Endodermal cell (in vitro differentiated cells): ENCODE data around the gene FBXL16. TPM values are rescaled to one million over a fixed set of nuclear protein-coding genes. Genes with fewer than 3 reads are reported as not detected.

Experiments
- DNase-seq: peaks from one replicate; pipeline ENCODE4 v3.0.0-alpha.2; 2017
- H3K27ac ChIP-seq: 2 replicates; pipeline ENCODE4 v1.5.1; 2013; ENCODE audit warnings: mild to moderate bottlenecking, low read depth, low read length, moderate library complexity
- H3K27me3 ChIP-seq: 2 replicates; pipeline ENCODE4 v1.6.1; 2013; ENCODE audit warnings: mild to moderate bottlenecking, low read length, moderate library complexity; ENCODE audit not compliant: insufficient read depth, control insufficient read depth, poor library complexity, severe bottlenecking
- H3K36me3 ChIP-seq: 2 replicates; pipeline ENCODE4 v1.7.0; 2013; ENCODE audit warnings: mild to moderate bottlenecking, low read length, moderate library complexity; ENCODE audit not compliant: control insufficient read depth, insufficient read depth
- H3K4me1 ChIP-seq: one replicate; pipeline ENCODE4 v1.7.0; 2013; ENCODE audit warnings: low read length; ENCODE audit not compliant: control insufficient read depth, insufficient read depth
- H3K4me3 ChIP-seq: 2 replicates; pipeline ENCODE4 v1.5.1; 2013; ENCODE audit warnings: mild to moderate bottlenecking, low read length, moderate library complexity
- H3K9ac ChIP-seq: 2 replicates; pipeline ENCODE4 v1.6.1; 2013; ENCODE audit warnings: mild to moderate bottlenecking, low read length, moderate library complexity; ENCODE audit not compliant: poor library complexity, severe bottlenecking; ENCODE audit errors: extremely low read depth
- H3K9me3 ChIP-seq: 2 replicates; pipeline ENCODE4 v1.6.1; 2013; ENCODE audit warnings: mild to moderate bottlenecking, low read length, moderate library complexity; ENCODE audit not compliant: control insufficient read depth
- H3K27ac Mint-ChIP-seq: 2 replicates; pipeline ENCODE4 v1.8.0; 2020; ENCODE audit warnings: mixed read lengths
- H3K27me3 Mint-ChIP-seq: 2 replicates; pipeline ENCODE4 v1.8.0; 2021; ENCODE audit warnings: mild to moderate bottlenecking, mixed read lengths; ENCODE audit not compliant: insufficient read depth
- H3K36me3 Mint-ChIP-seq: 2 replicates; pipeline ENCODE4 v1.8.0; 2020; ENCODE audit warnings: low read depth, mixed read lengths
- H3K4me1 Mint-ChIP-seq: 2 replicates; pipeline ENCODE4 v1.8.0; 2020; ENCODE audit warnings: mixed read lengths
- H3K4me3 Mint-ChIP-seq: 2 replicates; pipeline ENCODE4 v1.8.0; 2020; ENCODE audit warnings: mild to moderate bottlenecking, moderate library complexity, mixed read lengths
- H3K9me3 Mint-ChIP-seq: 2 replicates; pipeline ENCODE4 v1.8.0; 2020; ENCODE audit warnings: mild to moderate bottlenecking, mixed read lengths
- WGBS, 2 experiments: methylation state at CpG; one replicate each; pipeline versions ENCODE4 v1.1.5 to v1.1.7; 2013; ENCODE audit warnings: missing lambda C conversion rate in 2 of 2, mixed read lengths in 1 of 2; ENCODE audit not compliant: insufficient coverage in 1 of 2, insufficient read length in 1 of 2; 5-methylcytosine and 5-hydroxymethylcytosine counted together
- total RNA-seq, 2 donors: library from RNA; stranded (reverse); fragmentation: NEBNext Ultra II Directional in 1 of 2; extraction: Animal tissue kit (Norgen Biotek cat#: 25700) in 1 of 2; gene quantifications; 2 replicates in 1 of 2; 3 replicates in 1 of 2; pipeline ENCODE4 v1.2.1, GENCODE V29; 2021
- TF ChIP-seq, protein P1 (sequence below): fragments of 200-600 bp; sonication (generic); conservative IDR thresholded peaks from 2 replicates; pipeline ENCODE4 v1.5.0; 2021; ENCODE audit warnings: antibody characterized with exemption, mild to moderate bottlenecking

Gene FBXL16
- total RNA-seq, 2 donors from 2014 or later = 0.38 to 2.2 TPM

GRCh38 chr16:676913-677312 lies 28.7 kb downstream of the FBXL16 start:
- DNase-seq = no peak
- Mint-ChIP-seq H3K4me3 (no peak overlapping the region), H3K27ac (no peak overlapping the region), H3K36me3 (peaks cover 15% of the 10 kb centered on the region), H3K9me3 (no peaks in the 10 kb centered on the region), H3K4me1 (peaks cover 15% of the 10 kb centered on the region), H3K27me3 (no peaks in the 10 kb centered on the region)
- Histone ChIP-seq H3K4me1 (peaks cover 9% of the 10 kb centered on the region), H3K4me3 (no peak overlapping the region), H3K9ac (no peak overlapping the region), H3K36me3 (peaks cover 25% of the 10 kb centered on the region), H3K27ac (no peak overlapping the region), H3K9me3 (no peaks in the 10 kb centered on the region), H3K27me3 (no peaks in the 10 kb centered on the region)
- WGBS, 2 experiments = 95% methylated on average over 13 to 23 of the region's 23 CpGs
- TF ChIP-seq, protein P1, sequence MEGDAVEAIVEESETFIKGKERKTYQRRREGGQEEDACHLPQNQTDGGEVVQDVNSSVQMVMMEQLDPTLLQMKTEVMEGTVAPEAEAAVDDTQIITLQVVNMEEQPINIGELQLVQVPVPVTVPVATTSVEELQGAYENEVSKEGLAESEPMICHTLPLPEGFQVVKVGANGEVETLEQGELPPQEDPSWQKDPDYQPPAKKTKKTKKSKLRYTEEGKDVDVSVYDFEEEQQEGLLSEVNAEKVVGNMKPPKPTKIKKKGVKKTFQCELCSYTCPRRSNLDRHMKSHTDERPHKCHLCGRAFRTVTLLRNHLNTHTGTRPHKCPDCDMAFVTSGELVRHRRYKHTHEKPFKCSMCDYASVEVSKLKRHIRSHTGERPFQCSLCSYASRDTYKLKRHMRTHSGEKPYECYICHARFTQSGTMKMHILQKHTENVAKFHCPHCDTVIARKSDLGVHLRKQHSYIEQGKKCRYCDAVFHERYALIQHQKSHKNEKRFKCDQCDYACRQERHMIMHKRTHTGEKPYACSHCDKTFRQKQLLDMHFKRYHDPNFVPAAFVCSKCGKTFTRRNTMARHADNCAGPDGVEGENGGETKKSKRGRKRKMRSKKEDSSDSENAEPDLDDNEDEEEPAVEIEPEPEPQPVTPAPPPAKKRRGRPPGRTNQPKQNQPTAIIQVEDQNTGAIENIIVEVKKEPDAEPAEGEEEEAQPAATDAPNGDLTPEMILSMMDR = no peak

DNA sequence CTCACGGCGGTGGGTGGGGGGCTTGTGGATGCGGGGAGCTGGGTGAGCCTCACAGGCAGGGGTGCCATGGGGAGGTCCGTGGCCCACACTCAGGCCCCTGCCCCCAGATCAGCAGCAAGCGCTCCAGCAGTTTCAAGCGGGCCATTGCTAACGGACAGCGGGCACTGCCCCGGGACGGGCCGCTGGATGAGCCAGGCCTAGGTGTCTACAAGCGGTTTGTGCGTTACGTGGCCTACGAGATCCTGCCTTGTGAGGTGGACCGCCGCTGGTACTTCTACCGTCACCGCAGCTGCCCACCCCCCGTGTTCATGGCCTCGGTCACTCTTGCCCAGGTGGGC lies 29.1 kb downstream of the FBXL16 start:
- H3K9me3 Mint-ChIP-seq = no peaks in the 10 kb centered on the region
- Histone ChIP-seq H3K36me3 (peaks cover 21% of the 10 kb centered on the region), H3K9ac (no peak overlapping the region), H3K9me3 (no peaks in the 10 kb centered on the region), H3K4me3 (no peak overlapping the region), H3K4me1 (peaks cover 5% of the 10 kb centered on the region), H3K27me3 (no peaks in the 10 kb centered on the region), H3K27ac (no peak overlapping the region)
- no peak overlapping the region for H3K27ac Mint-ChIP-seq
- WGBS, 2 experiments = 96 to 97% methylated on average over 18 to 21 of the region's 21 CpGs
- H3K4me1 Mint-ChIP-seq = peaks cover 12% of the 10 kb centered on the region
- no peaks in the 10 kb centered on the region for H3K27me3 Mint-ChIP-seq
- DNase-seq = no peak
- peaks cover 11% of the 10 kb centered on the region for H3K36me3 Mint-ChIP-seq
- H3K4me3 Mint-ChIP-seq = no peak overlapping the region
- TF ChIP-seq, protein P1 = no peak

GRCh38 chr16:675884-676564 lies 29.6 kb downstream of the FBXL16 start:
- Mint-ChIP-seq H3K27me3 (no peaks in the 10 kb centered on the region), H3K4me3 (no peak overlapping the region), H3K4me1 (peaks cover 7% of the 10 kb centered on the region), H3K27ac (no peak overlapping the region), H3K36me3 (peaks cover 8% of the 10 kb centered on the region), H3K9me3 (no peaks in the 10 kb centered on the region)
- WGBS, 2 experiments = 78 to 93% methylated on average over 7 to 23 of the region's 25 CpGs
- Histone ChIP-seq H3K4me1 (peaks cover under 1% of the 10 kb centered on the region), H3K27me3 (no peaks in the 10 kb centered on the region), H3K9me3 (no peaks in the 10 kb centered on the region), H3K9ac (no peak overlapping the region), H3K36me3 (peaks cover 21% of the 10 kb centered on the region), H3K27ac (no peak overlapping the region), H3K4me3 (no peak overlapping the region)
- TF ChIP-seq, protein P1 = no peak
- no peak for DNase-seq
